ENCODE results near the gene MAN2B1. TPM values are rescaled to one million over a fixed set of nuclear protein-coding genes. Genes with fewer than 3 reads are reported as not detected.

The MAN2B1 gene
- total and polyA plus RNA-seq, 2 of the 13 experiments (the other 11 are each of a cell fraction or from before 2014, with no cell fraction given): 23.6 to 23.8 TPM

GRCh38 chr19:12610540-12611360, 55.8 kb downstream of the MAN2B1 start, which contains the start of the genes ZNF490 and ZNF791 (continued):
- no peak for TF ChIP-seq HOXA7 (CRISPR knock-in tag; IDR thresholded peaks at IDR 0.05)
- TF ChIP-seq ZNF564 (CRISPR knock-in tag; IDR thresholded peaks at IDR 0.05): no peak
- no peak for TF ChIP-seq PBX3 (CRISPR knock-in tag; IDR thresholded peaks at IDR 0.05; ENCODE audit: borderline replicate concordance)
- TF ChIP-seq ETV5 (CRISPR knock-in tag; IDR thresholded peaks at IDR 0.05; ENCODE audit: borderline replicate concordance): peak; percentile 88
- TF ChIP-seq MAX (IDR thresholded peaks at IDR 0.05): peak; percentile 60
- TF ChIP-seq ATRX (CRISPR knock-in tag; IDR thresholded peaks at IDR 0.05; ENCODE audit: borderline replicate concordance): no peak
- no peak for TF ChIP-seq ZSCAN12 (CRISPR knock-in tag; IDR thresholded peaks at IDR 0.05)
- peak; percentile 40; the same call in 1 of the 2 replicates for TF ChIP-seq ZNF768 (CRISPR knock-in tag; IDR thresholded peaks at IDR 0.05)
- TF ChIP-seq ZBTB26 (CRISPR knock-in tag; IDR thresholded peaks at IDR 0.05; ENCODE audit: borderline replicate concordance): peak; percentile 73; the same call in 1 of the 2 replicates
- no peak for TF ChIP-seq ZNF75D (CRISPR knock-in tag; IDR thresholded peaks at IDR 0.05; ENCODE audit: borderline replicate concordance)
- no peak for TF ChIP-seq ISX (CRISPR knock-in tag; conservative IDR thresholded peaks at IDR 0.05)
- no peak; the same call in 1 of the 2 replicates for TF ChIP-seq BRCA1 (CRISPR knock-in tag; IDR thresholded peaks at IDR 0.05)
- no peak for TF ChIP-seq ZNF296 (CRISPR knock-in tag; conservative IDR thresholded peaks at IDR 0.05)
- no peak for TF ChIP-seq ATF7-NPFF (CRISPR knock-in tag; IDR thresholded peaks at IDR 0.05; ENCODE audit: low read depth)
- no peak for TF ChIP-seq GPBP1L1 (CRISPR knock-in tag; IDR thresholded peaks at IDR 0.05)
- peak; percentile 64; the same call in 1 of the 2 replicates for TF ChIP-seq ZSCAN21 (CRISPR knock-in tag; IDR thresholded peaks at IDR 0.05; ENCODE audit: borderline replicate concordance)
- no peak for TF ChIP-seq PRDM15 (CRISPR knock-in tag; IDR thresholded peaks at IDR 0.05)
- peak; percentile 58; the same call in 1 of the 2 replicates for TF ChIP-seq MED1 (CRISPR knock-in tag; IDR thresholded peaks at IDR 0.05)
- peak; percentile 95 for TF ChIP-seq ZNF501 (CRISPR knock-in tag; IDR thresholded peaks at IDR 0.05)
- no peak for TF ChIP-seq SCMH1 (CRISPR knock-in tag; IDR thresholded peaks at IDR 0.05; ENCODE audit: borderline replicate concordance)
- no peak; the same call in 1 of the 2 replicates for TF ChIP-seq ZNF670 (CRISPR knock-in tag; IDR thresholded peaks at IDR 0.05; ENCODE audit: borderline replicate concordance)
- peak; percentile 86 for TF ChIP-seq DR1 (CRISPR knock-in tag; IDR thresholded peaks at IDR 0.05)

All from HepG2 (cell line).